Measurements from ENCODE around the gene DDX47.

DDX47 gene

GRCh38 chr12:12813120-12814101, at the start of gene DDX47:
Gene DDX47 (plus strand): TSS chr12:12813346. CDS start chr12:12813368, 22 bp downstream.
- DNase-seq: peak; percentile 91

- DNase-seq: no peak
Observed at GRCh38 chr12:12764824-12765223, 48.3 kb upstream of the DDX47 start.

- no peak for DNase-seq
Observed at GRCh38 chr12:12770262-12770661, 42.9 kb upstream of the DDX47 start.

DNA sequence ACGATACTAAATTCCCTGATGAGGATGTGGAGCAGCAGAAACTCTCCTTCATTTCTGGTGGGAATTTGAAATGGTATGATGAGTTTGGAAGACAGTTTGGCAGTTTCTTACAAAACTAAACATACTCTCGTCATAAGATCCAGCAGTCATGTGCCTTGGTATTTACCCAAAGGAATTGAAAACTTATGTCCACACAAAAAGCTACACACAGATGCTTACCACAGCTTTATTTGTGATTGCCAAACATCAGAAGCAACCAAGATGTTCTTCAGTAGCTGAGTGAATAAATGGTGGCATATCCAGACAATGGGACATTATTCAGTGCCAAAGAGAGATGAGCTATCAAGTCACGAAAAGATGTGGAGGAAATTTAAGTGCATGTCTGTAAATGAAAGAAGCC, 38.4 kb upstream of the DDX47 start:
- DNase-seq: no peak

DNA sequence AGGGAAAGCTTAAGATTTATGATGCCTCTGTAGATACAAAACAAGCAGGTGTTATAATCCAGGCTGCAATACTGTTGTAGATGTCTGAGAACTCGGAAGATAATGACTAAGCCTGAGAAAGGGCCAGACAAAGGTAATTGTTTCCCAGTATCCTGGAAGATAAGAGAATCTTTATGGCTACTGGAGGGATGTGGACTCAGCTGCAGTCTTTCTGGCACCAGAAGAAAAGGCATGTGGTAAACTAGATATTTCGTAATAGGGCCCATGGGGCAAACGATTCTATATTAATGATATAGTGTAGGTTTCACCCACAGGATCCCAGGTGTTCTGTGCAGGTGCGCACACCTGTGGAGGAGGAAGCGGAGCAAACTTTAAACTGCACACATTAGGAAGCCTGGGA, 36.9 kb upstream of the DDX47 start:
- no peak for DNase-seq

- no peak for DNase-seq
Observed at GRCh38 chr12:12777092-12777491, 36.1 kb upstream of the DDX47 start.

- no peak for DNase-seq
Observed at GRCh38 chr12:12779007-12779406, 34.1 kb upstream of the DDX47 start.

- no peak for DNase-seq
Observed at GRCh38 chr12:12779529-12779928, 33.6 kb upstream of the DDX47 start.

GRCh38 chr12:12784116-12784515, 29.0 kb upstream of the DDX47 start:
- no peak for DNase-seq

DNA sequence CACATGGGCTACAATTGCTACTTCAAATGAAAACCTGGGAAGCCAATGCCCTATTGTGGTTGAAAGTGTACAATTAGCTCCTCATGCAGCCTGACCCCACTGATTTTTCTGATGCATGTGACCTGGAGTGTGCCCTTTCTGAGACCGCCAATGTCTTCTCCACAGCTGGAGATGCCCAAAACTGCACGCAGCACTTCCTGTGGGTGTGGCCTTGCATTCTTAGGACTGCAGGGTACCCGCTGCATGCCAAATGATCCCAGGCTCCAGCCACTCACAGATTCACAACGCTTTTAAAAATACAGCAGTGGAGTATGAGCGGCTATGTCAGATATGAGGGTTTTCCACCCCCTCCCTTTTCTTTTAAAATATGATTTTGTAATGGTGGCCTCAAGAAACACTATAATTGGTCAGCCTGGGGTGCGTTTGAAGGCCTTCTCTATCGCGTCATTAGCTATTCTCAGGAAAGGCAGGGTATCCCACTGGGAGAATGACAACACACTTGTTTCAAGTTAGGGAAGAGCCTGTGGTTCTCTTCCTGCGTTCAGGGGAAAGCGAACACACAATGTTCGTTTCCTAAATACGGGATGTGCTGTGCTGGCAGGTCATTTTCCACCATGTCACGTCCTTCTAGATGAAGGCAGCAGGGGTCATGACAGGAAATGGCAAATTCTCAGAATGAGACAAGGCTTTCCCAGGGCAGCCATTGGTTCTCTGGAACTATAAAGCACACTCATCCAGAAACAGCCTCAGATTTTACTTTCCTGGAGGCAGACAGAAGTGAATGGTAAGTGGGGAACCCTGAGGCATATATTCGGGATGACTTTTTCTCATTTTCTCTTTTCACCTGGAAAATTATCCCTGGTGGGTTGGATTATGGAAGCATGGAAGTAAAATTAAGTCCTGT, 28.0 kb upstream of the DDX47 start, which contains the start of gene APOLD1:
Gene APOLD1, plus strand, starts transcription at position 749 of the 904 bp plus-strand sequence. Its CDS starts 33 bp downstream, at position 782.
- no peak for DNase-seq

- DNase-seq: no peak
Observed at GRCh38 chr12:12786351-12786705, 26.8 kb upstream of the DDX47 start.

DNA sequence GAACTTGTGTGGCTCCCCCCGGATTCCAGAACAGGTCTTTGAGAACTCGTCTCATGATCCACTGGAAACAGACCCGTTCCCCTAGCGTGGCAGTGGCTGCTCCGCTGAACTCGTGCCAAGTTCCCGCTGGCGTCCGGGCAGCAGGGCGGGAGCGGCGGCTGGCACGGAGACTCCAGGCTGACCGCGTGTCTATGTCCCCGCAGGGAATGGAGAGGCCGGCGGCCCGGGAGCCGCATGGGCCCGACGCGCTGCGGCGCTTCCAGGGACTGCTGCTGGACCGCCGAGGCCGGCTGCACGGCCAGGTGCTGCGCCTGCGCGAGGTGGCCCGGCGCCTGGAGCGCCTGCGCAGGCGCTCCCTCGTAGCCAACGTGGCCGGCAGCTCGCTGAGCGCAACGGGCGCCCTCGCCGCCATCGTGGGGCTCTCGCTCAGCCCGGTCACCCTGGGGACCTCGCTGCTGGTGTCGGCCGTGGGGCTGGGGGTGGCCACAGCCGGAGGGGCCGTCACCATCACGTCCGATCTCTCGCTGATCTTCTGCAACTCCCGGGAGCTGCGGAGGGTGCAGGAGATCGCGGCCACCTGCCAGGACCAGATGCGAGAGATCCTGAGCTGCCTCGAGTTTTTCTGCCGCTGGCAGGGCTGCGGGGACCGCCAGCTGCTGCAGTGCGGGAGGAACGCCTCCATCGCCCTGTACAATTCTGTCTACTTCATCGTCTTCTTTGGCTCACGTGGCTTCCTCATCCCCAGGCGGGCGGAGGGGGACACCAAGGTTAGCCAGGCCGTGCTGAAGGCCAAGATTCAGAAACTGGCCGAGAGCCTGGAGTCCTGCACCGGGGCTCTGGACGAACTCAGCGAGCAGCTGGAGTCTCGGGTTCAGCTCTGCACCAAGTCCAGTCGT, 26.2 kb upstream of the DDX47 start:
- DNase-seq: peak; percentile 69

- no peak for DNase-seq
Observed at GRCh38 chr12:12788131-12788530, 25.0 kb upstream of the DDX47 start.

DNA sequence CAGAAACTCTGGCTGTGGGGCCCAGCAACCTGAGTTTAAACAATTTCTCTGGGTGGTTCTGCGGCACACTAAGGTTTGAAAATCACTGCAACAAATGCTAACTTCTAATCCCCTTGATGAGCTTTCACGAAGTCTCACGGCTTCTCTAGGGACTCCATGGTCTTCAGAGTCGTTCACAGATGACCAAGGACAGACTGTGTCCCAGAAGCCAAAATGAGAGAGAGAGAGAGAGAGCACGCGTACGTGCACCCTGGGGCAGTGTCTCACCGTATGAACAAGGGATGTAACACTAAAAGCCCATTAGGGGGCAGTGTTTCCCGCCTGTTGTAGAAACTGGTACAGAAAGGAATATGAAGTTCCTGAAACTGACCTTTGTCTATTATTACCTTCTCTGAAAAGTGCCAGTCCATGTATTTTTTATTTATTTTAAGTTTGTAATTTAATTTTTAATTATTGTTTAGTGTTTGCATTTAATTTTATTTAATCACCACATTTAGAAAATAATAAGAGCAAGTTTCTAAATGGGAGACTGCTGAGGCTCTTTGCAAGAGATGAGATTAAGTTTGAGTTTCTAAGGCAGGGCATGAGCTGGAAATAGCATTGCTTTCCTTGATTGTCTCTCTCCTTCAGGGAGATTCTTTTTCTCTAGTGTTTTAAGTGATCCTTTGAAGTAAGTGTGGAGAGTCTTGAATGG, 24.3 kb upstream of the DDX47 start:
- peak; percentile 81 for DNase-seq

GRCh38 chr12:12790956-12791355, 22.2 kb upstream of the DDX47 start:
- DNase-seq: no peak

DNA sequence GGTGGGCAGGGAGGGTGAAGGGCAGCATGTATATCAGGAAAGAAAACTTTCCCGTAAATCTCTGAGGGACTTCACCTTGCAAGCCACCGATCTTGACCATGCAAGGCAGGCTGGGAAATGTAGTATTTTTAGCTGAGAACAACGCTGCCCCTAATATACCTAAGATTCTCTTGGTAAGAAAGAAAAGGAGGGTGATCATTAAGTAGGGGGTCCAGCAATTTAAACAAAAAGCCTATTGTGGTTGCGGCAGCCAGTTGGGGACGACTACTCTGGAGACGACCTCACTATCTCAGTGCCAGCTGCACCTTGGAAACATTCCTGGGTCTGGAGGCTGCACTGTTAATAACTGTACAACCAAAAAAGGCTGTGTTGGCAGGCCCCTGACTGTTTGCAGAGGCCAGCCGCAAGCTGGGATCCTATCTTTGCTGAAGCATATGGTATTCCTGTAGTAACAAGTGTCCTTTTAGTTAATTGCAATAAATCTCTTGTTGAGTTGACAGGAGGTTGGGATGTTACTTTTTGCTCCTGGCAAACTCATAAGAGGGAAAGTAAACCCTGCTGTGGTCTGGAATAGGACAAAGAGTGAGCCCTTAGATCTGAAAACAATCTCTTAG, 21.3 kb upstream of the DDX47 start:
- DNase-seq: no peak

- no peak for DNase-seq
Observed at GRCh38 chr12:12792421-12792820, 20.7 kb upstream of the DDX47 start.

- no peak for DNase-seq
Observed at GRCh38 chr12:12794686-12795085, 18.5 kb upstream of the DDX47 start.

DNA sequence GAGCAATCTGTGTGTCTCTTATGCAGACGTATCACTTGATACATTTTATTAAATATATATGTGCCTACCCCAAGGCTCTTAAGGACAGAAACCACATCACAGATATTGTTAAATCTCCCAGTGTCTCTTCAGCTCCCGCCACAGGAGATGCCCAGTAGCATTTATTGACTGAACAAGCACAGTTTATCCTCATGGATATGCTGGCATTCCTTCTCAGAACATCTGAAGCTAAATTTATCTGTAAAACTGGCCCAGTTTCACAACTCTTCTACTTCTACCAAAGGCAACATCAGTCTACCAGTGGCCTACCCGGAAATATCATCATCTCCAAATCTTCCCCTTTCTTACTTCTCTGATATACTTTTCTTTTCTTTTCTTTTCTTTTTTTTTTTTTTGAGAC, 17.0 kb upstream of the DDX47 start:
- no peak for DNase-seq

DNA sequence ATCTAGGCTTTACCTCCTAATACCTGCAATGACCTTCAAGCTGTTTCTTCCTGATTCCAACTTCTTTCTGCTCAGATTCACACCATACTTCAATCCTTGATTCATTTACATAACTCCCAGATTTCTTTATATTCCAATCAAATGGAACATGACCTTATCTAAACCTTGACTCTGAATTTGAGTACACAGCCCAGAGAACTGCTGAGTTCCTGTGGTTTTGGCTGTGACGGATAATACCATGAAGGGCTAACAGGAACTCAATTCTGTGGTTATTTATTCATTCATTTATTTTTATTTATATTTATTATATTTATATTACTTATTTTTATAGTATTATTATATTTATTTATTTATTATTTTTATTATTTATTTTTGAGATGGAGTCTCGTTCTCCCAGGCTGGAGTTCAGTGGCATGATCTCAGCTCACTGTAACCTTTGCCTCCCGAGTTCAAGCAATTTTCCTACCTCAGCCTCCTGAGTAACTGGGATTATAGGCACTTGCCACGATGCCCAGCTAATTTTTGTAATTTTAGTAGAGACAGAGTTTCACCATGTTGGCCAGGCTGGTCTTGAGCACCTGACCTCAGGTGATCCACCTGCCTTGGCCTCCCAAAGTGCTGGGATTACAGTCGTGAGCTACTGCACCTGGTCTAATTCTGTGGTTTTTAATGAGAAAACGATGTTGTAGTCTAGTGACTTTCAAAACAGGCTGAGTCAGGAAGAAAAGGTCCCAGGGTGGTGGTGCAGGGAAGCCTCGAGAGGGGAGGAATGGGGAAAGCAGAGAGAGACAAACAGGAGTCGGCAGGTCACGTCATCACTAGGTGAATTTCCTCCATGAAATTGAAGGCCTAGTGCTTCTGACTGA, 16.0 kb upstream of the DDX47 start:
- DNase-seq: no peak
